ENCODE data around the gene S1PR2. TPM values are rescaled to one million over a fixed set of nuclear protein-coding genes. Genes with fewer than 3 reads are reported as not detected.
"Not testable (repeated sequence)": the region's sequence is repeated elsewhere in the genome, so short reads cannot be mapped to it uniquely, and the experiment has no call there.

The S1PR2 gene
- total RNA-seq, 1 donor from 2014 or later = 5.6 TPM

- intact Hi-C loops (cut with micrococcal nuclease) = no loop called here
- POLR2A ChIA-PET = interaction anchor here (0.9 to 2.4 kb wide), 2 partner anchors 11 to 158 kb away, joined by 4 to 11 read pairs; no protein-coding TSS in a partner anchor
These were observed 15.4 kb upstream of the S1PR2 start for GRCh38 chr19:10246511-10246910.

GRCh38 chr19:10245189-10245939 is 14.2 kb upstream of the S1PR2 start:
- intact Hi-C loops (cut with micrococcal nuclease) = no loop called here
- no peaks in the 10 kb centered on the region for H3K36me3 Mint-ChIP-seq (ENCODE audit: low read depth)
- CTCF ChIA-PET = interaction anchor here (0.9 kb wide), 1 partner anchor 26 kb away, joined by 3 read pairs; no protein-coding TSS in a partner anchor

More at GRCh38 chr19:10246511-10246910, 15.4 kb upstream of the S1PR2 start:
- TF ChIP-seq CTCF (IDR thresholded peaks at IDR 0.05) = no peak
- H3K9me3 Mint-ChIP-seq = no peaks in the 10 kb centered on the region
- no peak overlapping the region for H3K4me3 Mint-ChIP-seq
- CTCF ChIA-PET = interaction anchor here (1.8 to 2.1 kb wide), 2 partner anchors 10 to 18 kb away, joined by 5 to 8 read pairs; no protein-coding TSS in a partner anchor
- H3K4me1 Mint-ChIP-seq = peaks cover 38% of the 10 kb centered on the region
- no peak overlapping the region for H3K27ac Mint-ChIP-seq
- no peak for DNase-seq
- no peaks in the 10 kb centered on the region for H3K36me3 Mint-ChIP-seq (ENCODE audit: low read depth)
- H3K27me3 Mint-ChIP-seq = no peaks in the 10 kb centered on the region
- ATAC-seq (ENCODE audit: low read depth) = no peak

GRCh38 chr19:10243606-10244005 is 12.5 kb upstream of the S1PR2 start:
- POLR2A ChIA-PET = interaction anchor here (0.7 kb wide), 1 partner anchor 10 kb away, joined by 6 read pairs; no protein-coding TSS in a partner anchor
- no peaks in the 10 kb centered on the region for H3K27me3 Mint-ChIP-seq

More at GRCh38 chr19:10245189-10245939, 14.2 kb upstream of the S1PR2 start:
- DNase-seq (no peak), ATAC-seq (ENCODE audit: low read depth) (peak; percentile 81)
- Mint-ChIP-seq H3K4me1 (peaks cover 35% of the 10 kb centered on the region), H3K27me3 (no peaks in the 10 kb centered on the region), H3K9me3 (no peaks in the 10 kb centered on the region), H3K27ac (peak overlapping the region; percentile 33), H3K4me3 (no peak overlapping the region)
- no peak for TF ChIP-seq CTCF (IDR thresholded peaks at IDR 0.05)
- POLR2A ChIA-PET = interaction anchor here (0.6 to 2.4 kb wide), 3 partner anchors 10 to 159 kb away, joined by 4 to 11 read pairs (median 6); no protein-coding TSS in a partner anchor

GRCh38 chr19:10241826-10242449 is 10.8 kb upstream of the S1PR2 start:
- H3K27ac Mint-ChIP-seq; POLR2A ChIA-PET; H3K4me3 Mint-ChIP-seq; H3K27me3 Mint-ChIP-seq; H3K36me3 Mint-ChIP-seq (ENCODE audit: low read depth); H3K9me3 Mint-ChIP-seq; ATAC-seq (ENCODE audit: low read depth); intact Hi-C loops (cut with micrococcal nuclease); DNase-seq: not testable (repeated sequence)
- peaks cover 47% of the 10 kb centered on the region for H3K4me1 Mint-ChIP-seq
- CTCF ChIA-PET = interaction anchor here (2.0 kb wide), 1 partner anchor 8 kb away, joined by 8 read pairs; no protein-coding TSS in a partner anchor

More at GRCh38 chr19:10243606-10244005, 12.5 kb upstream of the S1PR2 start:
- Mint-ChIP-seq H3K4me3 (no peak overlapping the region), H3K4me1 (peaks cover 46% of the 10 kb centered on the region), H3K36me3 (ENCODE audit: low read depth) (no peaks in the 10 kb centered on the region), H3K9me3 (no peaks in the 10 kb centered on the region), H3K27ac (no peak overlapping the region)
- no peak for ATAC-seq (ENCODE audit: low read depth)
- CTCF ChIA-PET = no interaction called here
- DNase-seq = no peak
- TF ChIP-seq CTCF (IDR thresholded peaks at IDR 0.05) = no peak
- intact Hi-C loops (cut with micrococcal nuclease) = no loop called here

GRCh38 chr19:10238172-10238783 is 7.1 kb upstream of the S1PR2 start:
- ChIA-PET CTCF (interaction anchor here (0.9 to 1.2 kb wide), 2 partner anchors 12 to 19 kb away, joined by 4 read pairs; no protein-coding TSS in a partner anchor), POLR2A (interaction anchor here (0.6 to 2.0 kb wide), 5 partner anchors 12 to 134 kb away, joined by 4 to 10 read pairs (median 5); partner anchors contain the start of genes ICAM1 and MRPL4)
- H3K9me3 Mint-ChIP-seq = no peaks in the 10 kb centered on the region
- DNase-seq (no peak), ATAC-seq (ENCODE audit: low read depth) (no peak)
- intact Hi-C loops (cut with micrococcal nuclease) = loop anchor here (5.0 to 10.0 kb wide), 3 partner anchors 327 to 857 kb away; partner anchors contain the start of genes CDKN2D, ILF3 and KRI1
- no peak overlapping the region for H3K4me3 Mint-ChIP-seq
- H3K27ac Mint-ChIP-seq = peak overlapping the region; percentile 73
- no peak for TF ChIP-seq CTCF (IDR thresholded peaks at IDR 0.05)
- no peaks in the 10 kb centered on the region for H3K27me3 Mint-ChIP-seq
- H3K4me1 Mint-ChIP-seq = peaks cover 51% of the 10 kb centered on the region
- no peaks in the 10 kb centered on the region for H3K36me3 Mint-ChIP-seq (ENCODE audit: low read depth)
